ENCODE data around the gene WSB2.

The WSB2 gene

DNA sequence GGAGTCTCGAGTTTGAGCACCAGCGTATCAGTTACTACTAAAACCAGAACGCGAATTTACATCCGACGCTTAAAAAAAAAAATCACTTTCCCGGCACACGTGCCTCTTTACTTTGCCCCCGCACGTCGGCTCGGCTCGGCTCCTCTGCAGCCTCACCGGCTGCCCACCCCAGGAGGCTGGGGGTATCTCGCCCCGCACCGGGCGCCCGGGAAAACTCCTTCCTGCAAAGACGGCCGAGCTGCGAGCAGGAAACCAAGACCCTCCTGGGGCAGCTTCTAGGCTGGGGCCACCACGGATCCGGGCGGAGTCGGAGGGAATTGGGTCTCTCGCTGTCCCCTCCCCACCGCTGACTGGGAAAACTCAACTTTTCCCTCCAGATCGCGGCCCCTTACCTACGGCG lies 42.2 kb upstream of the WSB2 start:
- TF ChIP-seq, protein P1, sequence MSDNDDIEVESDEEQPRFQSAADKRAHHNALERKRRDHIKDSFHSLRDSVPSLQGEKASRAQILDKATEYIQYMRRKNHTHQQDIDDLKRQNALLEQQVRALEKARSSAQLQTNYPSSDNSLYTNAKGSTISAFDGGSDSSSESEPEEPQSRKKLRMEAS (IDR thresholded peaks at IDR 0.05; ENCODE audit: low read depth, low read length) = peak; percentile 73; the same call in 1 of the 2 replicates
- TF ChIP-seq, protein P2, sequence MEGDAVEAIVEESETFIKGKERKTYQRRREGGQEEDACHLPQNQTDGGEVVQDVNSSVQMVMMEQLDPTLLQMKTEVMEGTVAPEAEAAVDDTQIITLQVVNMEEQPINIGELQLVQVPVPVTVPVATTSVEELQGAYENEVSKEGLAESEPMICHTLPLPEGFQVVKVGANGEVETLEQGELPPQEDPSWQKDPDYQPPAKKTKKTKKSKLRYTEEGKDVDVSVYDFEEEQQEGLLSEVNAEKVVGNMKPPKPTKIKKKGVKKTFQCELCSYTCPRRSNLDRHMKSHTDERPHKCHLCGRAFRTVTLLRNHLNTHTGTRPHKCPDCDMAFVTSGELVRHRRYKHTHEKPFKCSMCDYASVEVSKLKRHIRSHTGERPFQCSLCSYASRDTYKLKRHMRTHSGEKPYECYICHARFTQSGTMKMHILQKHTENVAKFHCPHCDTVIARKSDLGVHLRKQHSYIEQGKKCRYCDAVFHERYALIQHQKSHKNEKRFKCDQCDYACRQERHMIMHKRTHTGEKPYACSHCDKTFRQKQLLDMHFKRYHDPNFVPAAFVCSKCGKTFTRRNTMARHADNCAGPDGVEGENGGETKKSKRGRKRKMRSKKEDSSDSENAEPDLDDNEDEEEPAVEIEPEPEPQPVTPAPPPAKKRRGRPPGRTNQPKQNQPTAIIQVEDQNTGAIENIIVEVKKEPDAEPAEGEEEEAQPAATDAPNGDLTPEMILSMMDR (IDR thresholded peaks at IDR 0.05; ENCODE audit: low read depth, low read length) = no peak
- no peak for TF ChIP-seq POLR2A (IDR thresholded peaks at IDR 0.05; ENCODE audit: extremely low read depth, insufficient read length)
- no peak for TF ChIP-seq MYC (IDR thresholded peaks at IDR 0.05; ENCODE audit: low read depth, low read length)
- H3K4me3 ChIP-seq (ENCODE audit: low read depth, low read length) = peak overlapping the region; percentile 67
- DNase-seq (ENCODE audit: low read depth) = peak; percentile 46

DNA sequence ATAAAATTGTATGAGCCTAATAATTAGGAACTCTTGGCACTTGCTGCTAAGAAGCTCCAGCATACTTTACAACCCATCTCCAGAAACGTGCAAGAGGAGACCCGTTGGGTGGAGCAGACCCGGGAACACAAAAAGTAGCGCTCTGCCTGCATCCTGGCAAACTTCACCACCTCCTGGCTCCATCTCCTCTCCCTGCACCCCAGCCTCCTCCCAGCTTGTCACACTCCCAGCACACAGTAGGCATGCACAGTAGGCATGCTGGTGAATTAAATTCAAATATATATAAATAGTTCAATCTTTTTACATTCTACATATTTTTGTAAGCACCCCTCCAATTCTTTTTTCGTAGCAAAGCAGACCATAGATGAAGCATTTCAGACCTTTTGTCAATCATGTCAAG lies 41.6 kb upstream of the WSB2 start:
- DNase-seq (ENCODE audit: low read depth) = no peak
- TF ChIP-seq, protein P2 (IDR thresholded peaks at IDR 0.05; ENCODE audit: low read depth, low read length) = no peak
- TF ChIP-seq POLR2A (IDR thresholded peaks at IDR 0.05; ENCODE audit: extremely low read depth, insufficient read length) = no peak
- TF ChIP-seq MYC (IDR thresholded peaks at IDR 0.05; ENCODE audit: low read depth, low read length) = no peak
- TF ChIP-seq, protein P1 (IDR thresholded peaks at IDR 0.05; ENCODE audit: low read depth, low read length) = no peak
- H3K4me3 ChIP-seq (ENCODE audit: low read depth, low read length) = no peak overlapping the region

DNA sequence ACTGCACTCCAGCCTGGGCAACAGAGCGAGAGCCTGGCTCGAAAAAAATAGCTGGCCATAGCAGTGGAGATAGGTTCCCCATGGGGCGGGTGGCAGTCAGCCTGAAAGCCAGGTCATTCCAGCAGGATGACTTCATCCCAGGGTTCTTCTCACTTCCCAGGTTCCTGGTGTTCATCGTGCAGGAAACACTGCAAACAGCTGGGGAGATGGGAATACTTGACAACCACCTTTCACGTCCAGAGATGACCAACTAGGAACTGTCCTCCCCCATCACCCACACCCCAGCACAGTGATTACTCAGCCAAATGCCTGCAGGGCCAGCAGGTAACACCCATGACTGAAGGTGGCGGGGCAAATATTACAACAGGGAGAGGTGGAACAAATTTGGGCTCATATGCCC lies 41.1 kb upstream of the WSB2 start:
- no peak for DNase-seq (ENCODE audit: low read depth)
- TF ChIP-seq, protein P1 (IDR thresholded peaks at IDR 0.05; ENCODE audit: low read depth, low read length) = no peak
- TF ChIP-seq MYC (IDR thresholded peaks at IDR 0.05; ENCODE audit: low read depth, low read length) (no peak), POLR2A (IDR thresholded peaks at IDR 0.05; ENCODE audit: extremely low read depth, insufficient read length) (no peak)
- TF ChIP-seq, protein P2 (IDR thresholded peaks at IDR 0.05; ENCODE audit: low read depth, low read length) = no peak
- H3K4me3 ChIP-seq (ENCODE audit: low read depth, low read length) = no peak overlapping the region

DNA sequence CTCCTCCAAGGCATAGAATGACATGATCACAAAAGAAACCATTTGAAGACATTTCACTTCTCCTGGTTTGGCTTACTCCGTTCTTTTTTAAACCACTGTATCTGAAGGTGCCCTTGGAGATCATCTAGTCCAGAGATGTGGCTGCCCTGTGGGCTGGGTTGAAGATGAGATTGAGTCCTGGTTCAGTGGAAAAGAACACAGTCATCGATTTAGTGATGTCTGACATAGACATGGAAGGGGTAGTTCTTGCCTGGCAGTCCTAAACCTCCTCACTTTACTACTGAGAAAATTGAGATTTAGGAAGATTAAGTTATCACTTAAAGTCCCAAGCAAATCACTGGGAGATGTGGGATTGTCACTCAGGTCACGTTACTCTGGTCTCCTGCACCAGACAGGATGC lies 40.1 kb upstream of the WSB2 start:
- no peak overlapping the region for H3K4me3 ChIP-seq (ENCODE audit: low read depth, low read length)
- TF ChIP-seq, protein P1 (IDR thresholded peaks at IDR 0.05; ENCODE audit: low read depth, low read length) = no peak
- TF ChIP-seq MYC (IDR thresholded peaks at IDR 0.05; ENCODE audit: low read depth, low read length) = no peak
- no peak for TF ChIP-seq POLR2A (IDR thresholded peaks at IDR 0.05; ENCODE audit: extremely low read depth, insufficient read length)
- TF ChIP-seq, protein P2 (IDR thresholded peaks at IDR 0.05; ENCODE audit: low read depth, low read length) = no peak
- no peak for DNase-seq (ENCODE audit: low read depth)

DNA sequence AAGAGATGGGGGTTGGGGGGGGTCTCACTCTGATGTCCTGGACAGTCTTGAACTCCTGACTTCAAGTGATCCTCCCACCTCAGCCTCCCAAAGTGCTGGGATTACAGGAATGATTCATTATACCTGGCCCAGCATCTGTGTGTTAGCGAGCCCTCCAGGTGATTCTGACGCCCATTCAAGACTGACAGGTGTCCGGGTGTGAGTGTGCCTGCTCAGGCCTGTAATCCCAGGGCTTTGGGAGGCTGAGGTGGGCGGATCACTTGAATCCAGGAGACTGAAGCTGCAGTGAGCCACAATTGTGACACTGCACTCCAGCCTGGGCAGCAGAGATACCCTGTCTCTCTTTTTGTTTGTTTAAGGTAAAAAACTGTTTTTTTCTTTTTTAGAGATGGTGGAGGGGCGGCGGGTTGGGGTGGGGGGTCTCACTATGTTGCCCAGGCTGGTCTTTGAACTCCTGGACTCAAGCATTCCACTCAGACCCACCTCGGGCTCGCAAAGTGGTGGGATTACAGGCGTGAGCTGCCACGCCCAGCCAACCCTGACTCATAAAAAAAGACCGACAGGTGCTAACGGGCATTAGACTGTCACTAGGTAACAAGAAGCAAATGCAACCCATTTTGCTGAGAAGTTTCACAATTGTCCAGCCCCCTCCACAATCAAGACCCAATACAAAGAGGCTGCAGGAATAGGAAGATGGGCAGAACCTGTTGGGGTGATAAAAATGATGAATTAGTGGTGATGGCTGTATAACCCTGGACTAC lies 38.1 kb upstream of the WSB2 start:
- TF ChIP-seq, protein P1 (IDR thresholded peaks at IDR 0.05; ENCODE audit: low read depth, low read length) = no peak
- TF ChIP-seq, protein P2 (IDR thresholded peaks at IDR 0.05; ENCODE audit: low read depth, low read length) = no peak
- TF ChIP-seq MYC (IDR thresholded peaks at IDR 0.05; ENCODE audit: low read depth, low read length) (no peak), POLR2A (IDR thresholded peaks at IDR 0.05; ENCODE audit: extremely low read depth, insufficient read length) (no peak)
- H3K4me3 ChIP-seq (ENCODE audit: low read depth, low read length) = no peak overlapping the region
- no peak for DNase-seq (ENCODE audit: low read depth)
